Gastrocnemius medialis (tissue), 4 donors: ENCODE results near the gene SMG5.

Experiments
- CTCF ChIP-seq, 5 experiments: fragments of 450-650 bp in 3 of 5; fragments of 200-600 bp in 2 of 5; sonication (generic) in 2 of 5; IDR thresholded peaks in 4 of 5; conservative IDR thresholded peaks in 1 of 5; 1 replicate in 4 of 5; 2 replicates in 1 of 5; pipeline ENCODE4 v1.5.1; 2016 to 2019; ENCODE audit warnings: antibody characterized with exemption in 5 of 5, mild to moderate bottlenecking in 3 of 5, moderate library complexity in 3 of 5
- POLR2A ChIP-seq, 2 donors: fragments of 450-650 bp; IDR thresholded peaks; one replicate each; pipeline ENCODE4 v1.6.1; 2017; ENCODE audit warnings: antibody characterized with exemption in 2 of 2, mild to moderate bottlenecking in 2 of 2, moderate library complexity in 2 of 2

DNA sequence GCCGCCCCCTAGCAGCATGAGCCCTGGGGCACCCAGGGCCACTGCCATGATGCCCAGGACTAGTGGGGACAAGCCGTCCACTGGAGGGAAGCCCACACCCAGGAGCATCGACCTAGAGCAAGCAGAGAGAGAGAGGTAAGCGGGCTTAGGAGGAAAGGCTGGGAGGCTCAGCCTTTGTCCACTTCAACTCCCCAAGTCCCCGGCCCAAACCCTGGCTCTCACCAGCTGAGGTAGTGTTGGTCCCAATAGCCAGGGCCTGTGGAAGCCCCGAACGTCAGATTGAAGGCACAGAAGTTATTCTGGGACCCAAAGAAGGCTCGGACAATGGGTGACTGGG is 10.4 kb upstream of the SMG5 start:
- TF ChIP-seq CTCF (IDR thresholded peaks at IDR 0.05 in 4 of 5, conservative IDR thresholded peaks at IDR 0.05 in 1 of 5) (no peak), POLR2A (IDR thresholded peaks at IDR 0.05) (no peak)
